Raji (cell line): ENCODE data around the gene ZNF222.

ENCODE experiments used
- POLR2A ChIP-seq: IDR thresholded peaks from 2 replicates; pipeline ENCODE4 v1.6.1; 2011; ENCODE audit warnings: low read depth, low read length, control low read depth; ENCODE audit not compliant: insufficient read depth

Gene ZNF222

GRCh38 chr19:44025217-44025936, at the start of gene ZNF222:
TSS of gene ZNF222 (plus strand) at chr19:44025379. CDS start at chr19:44025437, 58 bp downstream.
- no peak for TF ChIP-seq POLR2A

- no peak for TF ChIP-seq POLR2A
Measured at GRCh38 chr19:43976732-43977131, 48.4 kb upstream of the ZNF222 start.

DNA sequence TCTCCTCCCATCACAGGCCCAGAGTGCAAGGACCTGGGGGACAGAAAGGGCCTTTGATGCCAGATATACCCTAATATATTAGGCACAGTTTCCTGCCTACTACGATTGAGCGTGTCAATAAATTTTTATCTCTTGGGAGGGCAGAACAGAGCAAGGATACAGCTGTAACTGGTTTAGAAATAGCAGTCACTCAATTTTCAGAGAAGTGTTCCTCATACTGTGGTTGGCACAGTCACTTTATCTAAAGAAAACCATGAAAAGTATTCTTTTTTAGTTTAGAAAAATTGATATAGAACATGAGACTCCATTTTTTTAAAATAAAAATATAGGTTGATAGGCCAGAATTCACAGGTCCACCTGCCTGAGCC, 41.7 kb upstream of the ZNF222 start:
- no peak for TF ChIP-seq POLR2A

DNA sequence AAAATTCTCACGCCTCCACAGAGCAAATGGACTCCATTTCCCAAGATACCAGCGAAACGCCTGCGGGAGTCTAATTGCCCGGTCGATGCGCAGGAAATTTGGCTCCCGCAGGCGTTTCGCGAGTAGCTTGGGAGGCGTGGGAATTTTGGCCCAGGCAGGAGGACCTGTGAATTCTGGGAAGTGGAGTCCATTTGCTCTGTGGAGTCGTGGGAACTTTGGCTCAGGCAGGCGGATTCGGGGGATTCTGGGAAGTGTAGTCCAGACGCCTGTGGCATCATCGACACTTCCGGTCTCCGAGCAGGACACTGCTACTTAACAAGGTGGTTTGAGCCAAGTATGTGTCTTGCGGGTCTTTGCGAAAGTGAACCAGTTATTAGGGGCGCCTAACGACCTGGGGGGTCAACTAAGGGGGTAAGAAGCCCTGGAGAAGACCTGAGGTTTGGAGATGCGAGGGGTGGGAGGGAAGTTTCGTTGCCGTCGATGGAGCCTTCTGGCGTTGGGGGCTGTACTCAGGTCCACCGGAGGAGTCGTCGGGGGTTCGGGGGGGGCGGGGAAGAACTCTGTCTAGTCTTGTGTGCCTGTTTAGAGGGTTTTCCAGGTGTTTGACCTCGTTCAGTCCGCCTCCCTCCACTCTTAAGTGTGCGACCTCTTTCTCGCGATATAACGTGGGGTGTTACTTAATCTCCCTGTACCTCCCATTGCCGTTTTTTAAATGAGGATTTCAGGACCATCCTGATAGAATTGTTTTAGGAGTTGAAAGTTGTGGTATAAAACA, 41.1 kb upstream of the ZNF222 start, which contains the start of gene ZNF155:
Gene ZNF155 (plus strand): TSS at position 277 of the 775 bp plus-strand sequence. CDS start 4,356 bp downstream, outside the sequence.
- no peak for TF ChIP-seq POLR2A

DNA sequence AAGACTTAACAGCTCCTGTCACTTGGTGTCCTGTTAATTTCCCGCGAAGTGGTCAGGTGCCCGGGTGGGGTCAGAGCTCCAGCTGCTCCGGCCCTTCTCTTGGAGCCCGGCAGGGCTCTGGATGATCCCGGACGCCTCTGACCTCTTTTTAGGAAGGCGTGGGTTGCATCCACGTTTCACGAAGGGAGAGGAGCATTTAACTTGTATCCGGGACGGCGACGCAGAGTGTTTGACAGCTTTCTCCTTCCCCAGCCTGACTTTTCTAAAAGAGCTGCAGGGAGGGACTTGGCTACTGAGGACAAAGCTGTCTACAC, 40.5 kb upstream of the ZNF222 start:
- no peak for TF ChIP-seq POLR2A

DNA sequence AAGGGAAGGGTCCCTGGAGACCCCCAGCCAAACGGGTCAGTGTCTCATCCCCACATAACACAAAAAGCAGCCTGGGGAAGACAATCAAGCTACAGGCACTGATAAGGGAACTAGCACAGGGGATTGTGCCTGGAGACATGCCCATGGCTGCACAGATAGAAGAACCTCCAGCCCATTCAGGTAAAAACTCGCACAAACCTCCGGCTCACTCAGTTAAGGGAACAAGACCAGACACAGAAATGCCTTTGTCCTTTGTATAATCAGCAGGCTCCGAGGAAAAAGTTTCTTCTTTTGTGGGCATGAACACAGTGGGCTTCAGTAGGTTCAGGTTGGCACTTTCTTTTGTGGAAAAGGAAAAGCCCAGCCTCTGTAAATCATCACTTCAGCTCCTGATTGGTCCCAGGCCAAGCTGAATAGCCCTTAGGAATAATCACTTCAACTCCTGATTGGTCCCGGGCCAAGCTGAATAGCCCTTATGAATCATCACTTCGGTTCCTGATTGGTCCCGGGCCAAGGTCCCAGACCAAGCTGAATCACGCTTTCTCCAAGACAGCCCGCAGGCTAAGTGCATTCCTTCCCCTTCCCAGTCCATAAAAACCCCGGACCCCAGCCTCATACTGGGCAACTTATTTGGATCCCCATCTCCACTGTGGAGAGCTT, 27.4 kb upstream of the ZNF222 start:
- no peak for TF ChIP-seq POLR2A

GRCh38 chr19:44002212-44002565, 23.0 kb upstream of the ZNF222 start:
- TF ChIP-seq POLR2A: no peak

GRCh38 chr19:44002566-44003460, 22.4 kb upstream of the ZNF222 start, which contains the start of gene ZNF230:
TSS of gene ZNF230 (plus strand) at chr19:44002957. CDS start at chr19:44007079, 4,122 bp downstream.
- no peak for TF ChIP-seq POLR2A

GRCh38 chr19:44003461-44004009, 21.6 kb upstream of the ZNF222 start:
- no peak for TF ChIP-seq POLR2A

DNA sequence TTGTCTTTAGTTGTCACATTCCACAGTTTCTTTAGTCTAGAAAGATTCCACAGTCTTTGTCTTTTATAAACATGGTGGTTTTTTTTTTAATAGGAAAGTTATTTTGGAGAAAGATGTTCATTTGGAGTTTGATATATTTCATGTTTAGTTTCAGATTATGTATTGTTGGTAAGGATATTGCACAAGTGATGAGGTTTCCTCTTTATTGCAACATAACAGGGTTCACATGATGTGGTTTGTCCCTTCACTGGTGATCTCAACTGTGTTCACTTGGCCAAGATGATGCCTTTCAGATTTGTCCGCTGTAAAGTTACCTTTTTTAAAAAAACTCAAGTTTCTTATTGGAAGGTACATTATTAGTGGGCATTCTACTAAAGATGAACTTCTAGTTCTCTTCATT, 19.2 kb upstream of the ZNF222 start:
- no peak for TF ChIP-seq POLR2A

GRCh38 chr19:44007473-44007872, 17.7 kb upstream of the ZNF222 start:
- no peak for TF ChIP-seq POLR2A

DNA sequence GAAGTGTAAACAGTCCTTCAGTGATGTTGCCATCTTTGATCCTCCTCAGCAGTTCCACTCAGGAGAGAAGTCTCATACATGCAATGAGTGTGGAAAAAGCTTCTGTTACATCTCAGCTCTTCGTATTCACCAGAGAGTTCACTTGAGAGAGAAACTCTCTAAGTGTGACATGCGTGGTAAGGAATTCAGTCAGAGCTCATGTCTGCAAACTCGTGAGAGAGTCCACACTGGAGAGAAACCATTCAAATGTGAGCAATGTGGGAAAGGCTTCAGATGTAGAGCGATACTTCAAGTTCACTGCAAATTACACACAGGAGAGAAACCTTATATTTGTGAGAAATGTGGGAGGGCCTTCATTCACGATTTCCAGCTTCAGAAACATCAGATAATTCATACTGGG, 14.7 kb upstream of the ZNF222 start:
- TF ChIP-seq POLR2A: no peak

- TF ChIP-seq POLR2A: no peak
Measured at GRCh38 chr19:44019498-44019897, 5.7 kb upstream of the ZNF222 start.

- no peak for TF ChIP-seq POLR2A
Measured at GRCh38 chr19:44021221-44021620, 4.0 kb upstream of the ZNF222 start.

DNA sequence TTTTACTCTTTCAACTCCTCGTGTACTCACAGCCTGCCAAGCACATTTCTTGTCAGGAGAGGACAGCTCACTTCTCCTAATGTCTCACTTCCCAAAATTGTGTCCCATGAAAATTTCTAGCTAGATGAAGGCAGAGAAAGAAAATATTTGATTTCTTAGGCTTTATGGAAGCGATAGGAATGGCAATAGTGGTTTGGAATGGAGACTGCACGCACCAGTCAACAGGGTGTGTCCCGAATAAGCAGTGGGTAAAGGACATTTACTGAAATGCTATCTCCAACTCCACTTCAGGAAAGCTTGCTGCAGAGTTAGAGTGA, 321 bp upstream of the ZNF222 start:
- TF ChIP-seq POLR2A: no peak
